Suprapubic skin (tissue), 4 donors: ENCODE data around the gene OSBPL3.
A peak's percentile ranks its signal among the peaks of the same experiment; 100 is the strongest.

Source experiments
- CTCF ChIP-seq, 2 donors: fragments of 200-600 bp in 1 of 2; fragments of 450-650 bp in 1 of 2; sonication (generic) in 1 of 2; IDR thresholded peaks; one replicate each; pipeline ENCODE4 v1.5.1; 2016 to 2019; ENCODE audit warnings: antibody characterized with exemption in 2 of 2, mild to moderate bottlenecking in 1 of 2, moderate library complexity in 1 of 2
- EP300 ChIP-seq: sonication (generic); formaldehyde crosslinking; IDR thresholded peaks from one replicate; pipeline ENCODE4 v1.6.1; 2017; ENCODE audit warnings: antibody characterized with exemption
- POLR2A ChIP-seq, 2 donors: fragments of 450-650 bp; IDR thresholded peaks; one replicate each; pipeline ENCODE4 v1.6.1; 2017; ENCODE audit warnings: antibody characterized with exemption in 2 of 2, mild to moderate bottlenecking in 2 of 2, moderate library complexity in 2 of 2
- POLR2AphosphoS5 ChIP-seq, 3 donors: sonication (generic); formaldehyde crosslinking; IDR thresholded peaks; one replicate each; pipeline ENCODE4 v1.6.1; 2017; ENCODE audit warnings: antibody characterized with exemption in 3 of 3

GRCh38 chr7:24812305-24812945 is 167.6 kb downstream of the OSBPL3 start:
- peak; percentile 66 to 82 for TF ChIP-seq CTCF (IDR thresholded peaks at IDR 0.05)
- TF ChIP-seq POLR2A (IDR thresholded peaks at IDR 0.05) = no peak
- no peak for TF ChIP-seq EP300
- no peak for TF ChIP-seq POLR2AphosphoS5 (IDR thresholded peaks at IDR 0.05)
